ENCODE data around the gene SERPINE1.
"Not testable (repeated sequence)": the region's sequence is repeated elsewhere in the genome, so short reads cannot be mapped to it uniquely, and the experiment has no call there.

SERPINE1 gene

DNA sequence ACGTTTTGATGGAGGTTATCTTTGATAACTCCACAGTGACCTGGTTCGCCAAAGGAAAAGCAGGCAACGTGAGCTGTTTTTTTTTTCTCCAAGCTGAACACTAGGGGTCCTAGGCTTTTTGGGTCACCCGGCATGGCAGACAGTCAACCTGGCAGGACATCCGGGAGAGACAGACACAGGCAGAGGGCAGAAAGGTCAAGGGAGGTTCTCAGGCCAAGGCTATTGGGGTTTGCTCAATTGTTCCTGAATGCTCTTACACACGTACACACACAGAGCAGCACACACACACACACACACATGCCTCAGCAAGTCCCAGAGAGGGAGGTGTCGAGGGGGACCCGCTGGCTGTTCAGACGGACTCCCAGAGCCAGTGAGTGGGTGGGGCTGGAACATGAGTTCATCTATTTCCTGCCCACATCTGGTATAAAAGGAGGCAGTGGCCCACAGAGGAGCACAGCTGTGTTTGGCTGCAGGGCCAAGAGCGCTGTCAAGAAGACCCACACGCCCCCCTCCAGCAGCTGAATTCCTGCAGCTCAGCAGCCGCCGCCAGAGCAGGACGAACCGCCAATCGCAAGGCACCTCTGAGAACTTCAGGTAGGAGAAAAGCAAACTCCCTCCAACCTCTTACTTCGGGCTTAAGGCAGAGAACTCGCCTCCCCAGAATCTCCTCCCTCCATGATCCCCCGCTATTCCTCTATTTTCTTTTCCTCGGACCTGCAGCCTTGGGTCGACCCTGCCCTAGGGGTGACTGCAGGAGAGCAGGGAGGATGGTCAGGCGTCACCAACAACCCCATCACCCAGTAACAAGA is at the start of gene SERPINE1:
SERPINE1 (plus strand) TSS at position 454 of the 809 bp plus-strand sequence. CDS start 1,290 bp downstream, outside the sequence.
- peak; percentile 69 for DNase-seq

DNA sequence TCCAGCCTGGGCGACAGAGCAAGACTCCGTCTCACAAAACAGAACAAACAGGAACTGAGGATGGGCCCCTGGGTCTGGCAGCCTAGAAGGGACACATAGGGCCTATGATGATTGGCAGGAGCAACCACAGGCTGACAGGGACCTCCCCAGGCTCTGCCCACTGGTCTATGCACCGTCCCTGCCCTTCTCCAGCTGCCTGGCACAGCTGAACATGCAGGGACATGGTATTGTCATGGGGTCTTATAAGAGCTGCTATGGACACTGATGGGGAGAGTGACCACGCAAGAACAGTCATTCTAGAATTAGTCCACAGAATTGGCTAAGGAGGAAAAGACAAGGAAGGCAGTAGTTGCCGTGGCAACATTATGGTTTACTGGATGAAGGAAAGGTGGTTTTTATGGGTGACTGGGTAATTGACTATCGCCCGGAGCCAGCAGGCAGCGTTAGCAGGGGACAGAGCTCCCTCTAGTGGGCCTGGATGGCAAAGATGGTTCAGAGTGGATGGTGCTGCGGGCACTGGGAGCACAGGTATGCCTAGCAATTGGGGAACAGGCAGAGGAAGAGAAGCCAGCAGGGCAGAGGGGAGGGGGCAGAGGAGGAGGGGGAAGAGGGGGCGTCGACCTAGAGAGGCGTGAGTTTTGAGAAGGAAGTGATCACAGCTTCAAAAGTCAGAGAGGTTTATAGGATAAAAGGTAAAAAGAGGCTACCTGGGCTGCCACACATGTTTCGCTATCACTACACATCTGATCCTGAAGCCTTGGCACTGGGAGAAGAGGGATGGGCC is 49.4 kb upstream of the SERPINE1 start:
- DNase-seq = peak; percentile 80

DNA sequence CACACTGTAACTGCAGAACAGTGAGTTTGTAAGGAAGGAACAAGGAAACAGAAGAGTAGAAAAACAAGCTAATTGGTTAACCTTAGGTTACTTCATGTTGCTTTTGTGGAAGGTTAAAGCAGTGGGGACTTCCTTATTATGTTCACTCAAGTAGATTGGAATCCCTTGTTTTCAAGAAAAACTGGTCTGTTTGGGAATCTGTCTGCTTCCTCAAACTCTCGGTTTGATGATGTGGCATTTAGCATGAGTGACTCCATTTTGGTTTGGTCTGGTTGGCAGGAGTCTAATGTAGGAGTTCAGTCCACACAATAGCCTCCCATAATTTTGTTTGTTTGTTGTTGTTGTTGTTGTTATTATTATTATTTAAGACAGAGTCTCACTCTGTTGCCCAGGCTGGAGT is 45.5 kb upstream of the SERPINE1 start:
- DNase-seq = no peak

DNA sequence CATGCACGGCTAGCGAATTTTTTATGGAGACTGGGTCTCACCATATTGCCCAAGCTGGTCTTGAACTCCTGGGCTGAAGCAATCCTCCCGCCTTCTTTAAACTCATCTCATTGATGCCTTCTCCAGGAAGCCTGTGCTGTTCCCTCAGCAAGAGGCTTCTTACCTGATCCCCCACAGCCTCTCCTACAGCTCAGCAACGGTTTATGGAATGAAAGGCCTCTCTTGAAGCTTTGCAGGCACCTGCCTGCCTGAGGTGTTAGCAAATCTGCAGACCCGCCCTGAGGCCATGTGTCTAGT is 42.1 kb upstream of the SERPINE1 start:
- no peak for DNase-seq

DNA sequence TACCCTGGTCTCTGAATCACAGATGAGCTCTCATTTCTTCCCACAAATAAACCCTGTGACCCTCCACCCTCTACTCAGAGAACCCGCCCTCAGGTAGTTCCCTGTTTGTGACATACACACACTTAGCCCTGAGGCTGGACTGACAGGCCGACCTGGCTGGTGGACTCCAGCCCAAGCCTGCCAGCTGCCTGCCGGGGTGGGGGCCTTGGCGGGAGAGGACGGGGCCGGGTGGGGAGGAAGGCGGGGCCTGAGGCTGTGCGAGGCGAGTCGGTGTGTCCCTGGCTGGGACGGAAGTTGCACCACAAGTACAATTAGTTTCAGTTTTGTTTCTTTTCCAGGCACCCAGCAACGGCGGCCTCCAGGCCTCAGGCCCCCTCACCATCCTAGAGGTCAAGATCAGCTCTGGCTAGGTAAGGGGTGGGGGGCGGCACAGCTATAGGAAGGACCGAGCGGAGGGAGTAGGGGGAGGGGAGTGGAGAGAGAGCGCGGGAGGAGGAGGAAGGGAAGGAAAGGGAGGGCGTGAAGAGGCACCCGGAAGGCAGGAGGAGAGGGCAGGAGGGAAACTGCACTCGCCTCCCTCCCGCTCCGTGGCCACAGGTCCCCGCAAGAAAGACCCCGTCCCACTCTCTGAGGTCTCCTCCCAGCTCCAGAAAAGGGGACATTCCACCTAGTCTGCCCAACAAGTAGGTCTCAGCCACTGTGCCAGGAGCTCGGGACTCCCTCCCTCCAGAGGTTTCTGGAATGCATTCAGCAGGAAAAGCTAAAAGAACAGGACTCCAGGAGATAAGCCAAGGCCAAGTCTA is 41.5 kb upstream of the SERPINE1 start, which contains the start of gene TRIM56:
TRIM56 (plus strand) TSS at position 320 of the 803 bp plus-strand sequence. CDS start 1,832 bp downstream, outside the sequence.
- peak; percentile 90 for DNase-seq

DNA sequence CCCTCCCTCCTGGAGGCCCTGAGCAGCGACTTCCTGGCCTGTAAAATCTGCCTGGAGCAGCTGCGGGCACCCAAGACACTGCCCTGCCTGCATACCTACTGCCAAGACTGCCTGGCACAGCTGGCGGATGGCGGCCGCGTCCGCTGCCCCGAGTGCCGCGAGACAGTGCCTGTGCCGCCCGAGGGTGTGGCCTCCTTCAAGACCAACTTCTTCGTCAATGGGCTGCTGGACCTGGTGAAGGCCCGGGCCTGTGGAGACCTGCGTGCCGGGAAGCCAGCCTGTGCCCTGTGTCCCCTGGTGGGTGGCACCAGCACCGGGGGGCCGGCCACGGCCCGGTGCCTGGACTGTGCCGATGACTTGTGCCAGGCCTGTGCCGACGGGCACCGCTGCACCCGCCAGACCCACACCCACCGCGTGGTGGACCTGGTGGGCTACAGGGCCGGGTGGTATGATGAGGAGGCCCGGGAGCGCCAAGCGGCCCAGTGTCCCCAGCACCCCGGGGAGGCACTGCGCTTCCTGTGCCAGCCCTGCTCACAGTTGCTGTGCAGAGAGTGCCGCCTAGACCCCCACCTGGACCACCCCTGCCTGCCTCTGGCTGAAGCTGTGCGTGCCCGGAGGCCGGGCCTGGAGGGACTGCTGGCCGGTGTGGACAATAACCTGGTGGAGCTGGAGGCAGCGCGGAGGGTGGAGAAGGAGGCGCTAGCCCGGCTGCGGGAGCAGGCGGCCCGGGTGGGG is 39.4 kb upstream of the SERPINE1 start:
- DNase-seq = no peak

DNA sequence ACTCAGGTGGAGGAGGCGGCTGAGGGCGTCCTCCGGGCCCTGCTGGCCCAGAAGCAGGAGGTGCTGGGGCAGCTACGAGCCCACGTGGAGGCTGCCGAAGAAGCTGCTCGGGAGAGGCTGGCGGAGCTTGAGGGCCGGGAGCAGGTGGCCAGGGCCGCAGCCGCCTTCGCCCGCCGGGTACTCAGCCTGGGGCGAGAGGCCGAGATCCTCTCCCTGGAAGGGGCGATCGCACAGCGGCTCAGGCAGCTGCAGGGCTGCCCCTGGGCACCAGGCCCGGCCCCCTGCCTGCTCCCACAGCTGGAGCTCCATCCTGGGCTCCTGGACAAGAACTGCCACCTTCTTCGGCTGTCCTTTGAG is 38.9 kb upstream of the SERPINE1 start:
- DNase-seq = no peak

DNA sequence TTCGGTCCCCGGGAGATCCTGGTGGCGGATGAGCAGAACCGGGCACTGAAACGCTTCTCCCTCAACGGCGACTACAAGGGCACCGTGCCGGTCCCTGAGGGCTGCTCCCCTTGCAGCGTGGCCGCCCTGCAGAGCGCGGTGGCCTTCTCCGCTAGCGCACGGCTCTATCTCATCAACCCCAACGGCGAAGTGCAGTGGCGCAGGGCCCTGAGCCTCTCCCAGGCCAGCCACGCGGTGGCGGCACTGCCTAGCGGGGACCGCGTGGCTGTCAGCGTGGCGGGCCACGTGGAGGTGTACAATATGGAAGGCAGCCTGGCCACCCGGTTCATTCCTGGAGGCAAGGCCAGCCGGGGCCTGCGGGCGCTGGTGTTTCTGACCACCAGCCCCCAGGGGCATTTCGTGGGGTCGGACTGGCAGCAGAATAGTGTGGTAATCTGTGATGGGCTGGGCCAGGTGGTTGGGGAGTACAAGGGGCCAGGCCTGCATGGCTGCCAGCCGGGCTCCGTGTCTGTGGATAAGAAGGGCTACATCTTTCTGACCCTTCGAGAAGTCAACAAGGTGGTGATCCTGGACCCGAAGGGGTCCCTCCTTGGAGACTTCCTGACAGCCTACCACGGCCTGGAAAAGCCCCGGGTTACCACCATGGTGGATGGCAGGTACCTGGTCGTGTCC is 37.9 kb upstream of the SERPINE1 start:
- no peak for DNase-seq

DNA sequence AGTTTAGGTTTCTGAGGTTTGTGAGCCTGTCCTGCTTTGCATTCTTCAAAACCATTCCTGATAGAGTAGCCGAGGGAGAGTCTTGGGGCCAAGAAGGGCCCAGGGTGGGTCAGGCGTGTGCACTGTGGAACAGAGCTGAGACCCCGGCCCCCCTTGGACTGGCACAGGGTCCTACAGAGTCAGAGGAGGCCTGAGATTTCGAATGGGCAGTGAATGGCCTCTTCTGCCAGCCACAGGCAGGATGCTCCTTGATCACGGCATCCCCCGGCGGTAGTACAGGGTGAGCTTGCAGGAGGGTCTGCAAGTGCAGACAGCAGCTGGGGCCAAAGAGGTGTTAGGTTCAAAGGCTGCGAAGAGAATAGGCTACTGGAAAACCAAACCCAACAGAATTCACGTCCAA is 37.0 kb upstream of the SERPINE1 start:
- DNase-seq = no peak

DNA sequence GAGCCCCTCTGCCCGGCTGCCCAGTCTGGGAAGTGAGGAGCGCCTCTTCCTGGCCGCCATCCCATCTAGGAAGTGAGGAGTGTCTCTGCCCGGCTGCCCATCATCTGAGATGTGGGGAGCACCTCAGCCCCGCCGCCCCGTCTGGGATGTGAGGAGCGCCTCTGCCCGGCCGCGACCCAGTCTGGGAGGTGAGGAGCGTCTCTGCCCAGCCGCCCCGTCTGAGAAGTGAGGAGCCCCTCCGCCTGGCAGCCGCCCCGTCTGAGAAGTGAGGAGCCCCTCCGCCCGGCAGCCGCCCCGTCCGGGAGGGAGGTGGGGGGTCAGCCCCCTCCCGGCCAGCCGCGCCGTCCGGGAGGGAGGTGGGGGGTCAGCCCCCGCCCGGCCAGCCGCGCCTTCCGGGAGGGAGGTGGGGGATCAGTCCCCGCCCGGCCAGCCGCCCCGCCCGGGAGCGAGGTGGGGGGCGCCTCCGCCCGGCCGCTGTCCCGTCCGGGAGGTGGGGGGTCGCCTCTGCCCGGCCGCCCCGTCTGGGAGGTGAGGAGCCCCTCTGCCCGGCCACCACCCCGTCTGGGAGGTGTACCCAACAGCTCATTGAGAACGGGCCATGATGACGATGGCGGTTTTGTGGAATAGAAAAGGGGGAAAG is 34.5 kb upstream of the SERPINE1 start:
- DNase-seq = not testable (repeated sequence)

DNA sequence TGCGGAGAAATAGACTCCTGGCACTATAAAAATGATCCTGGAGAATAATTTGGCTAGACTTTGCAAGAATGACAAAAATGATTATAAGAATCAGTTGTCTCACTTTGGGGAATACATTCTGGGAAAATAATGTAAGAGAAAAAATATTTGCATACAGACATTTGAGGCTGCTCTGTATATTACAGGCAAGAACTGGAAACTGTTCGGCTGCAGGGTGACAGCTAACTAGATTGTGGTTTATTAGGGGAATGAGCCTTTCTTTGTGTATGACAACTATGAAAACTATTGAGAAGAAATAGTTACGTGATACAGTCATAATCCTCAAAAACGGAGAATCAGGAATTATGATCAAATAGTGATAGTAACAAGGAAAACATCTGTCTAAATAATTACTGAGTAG is 33.0 kb upstream of the SERPINE1 start:
- no peak for DNase-seq

DNA sequence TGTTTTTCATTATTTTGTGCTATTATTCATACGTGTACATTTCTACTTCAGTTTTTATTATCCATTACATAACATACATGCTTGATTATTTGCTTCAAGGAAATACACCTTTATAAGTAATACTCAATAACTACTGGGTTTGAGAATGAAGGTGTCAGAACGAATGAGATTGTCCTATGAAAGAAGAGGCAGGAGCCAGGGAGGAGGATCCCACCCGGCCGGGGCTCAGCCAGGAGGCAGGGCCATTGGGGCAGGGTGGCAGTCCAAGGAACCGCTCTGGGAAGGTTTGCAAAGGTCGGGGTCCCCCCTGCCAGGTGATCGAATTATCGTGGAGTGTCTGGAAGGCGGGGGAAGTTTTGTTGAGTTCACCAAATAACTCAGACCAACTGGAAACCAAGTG is 32.5 kb upstream of the SERPINE1 start:
- DNase-seq = no peak

DNA sequence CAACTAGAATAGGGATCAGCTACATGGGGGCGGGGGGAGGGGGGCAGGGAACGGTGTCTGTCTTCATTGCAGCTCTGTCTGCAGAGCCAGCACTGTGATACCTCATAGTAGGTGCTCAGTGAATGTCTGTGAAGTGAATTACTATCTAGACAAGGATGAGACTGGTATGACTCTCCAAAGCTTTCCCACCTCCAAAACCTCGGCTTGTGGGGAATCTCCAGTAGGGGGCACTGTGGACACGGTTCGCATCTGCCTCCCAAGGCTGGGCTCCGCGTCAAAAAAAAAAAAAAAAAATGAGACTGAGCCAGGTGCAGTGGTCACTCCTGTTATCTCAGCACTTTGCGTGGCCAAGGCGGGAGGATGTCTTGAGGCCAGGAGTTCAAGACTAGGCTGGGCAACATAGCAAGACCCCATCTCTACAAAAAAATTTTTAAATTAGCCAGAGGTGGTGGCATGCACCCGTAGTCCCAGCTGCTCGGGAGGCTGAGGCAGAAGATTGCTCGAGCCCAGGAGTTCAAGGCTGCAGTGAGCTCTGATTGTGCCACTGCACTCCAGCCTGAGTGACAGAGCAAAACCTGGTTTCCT is 32.0 kb upstream of the SERPINE1 start:
- DNase-seq = peak; percentile 59

DNA sequence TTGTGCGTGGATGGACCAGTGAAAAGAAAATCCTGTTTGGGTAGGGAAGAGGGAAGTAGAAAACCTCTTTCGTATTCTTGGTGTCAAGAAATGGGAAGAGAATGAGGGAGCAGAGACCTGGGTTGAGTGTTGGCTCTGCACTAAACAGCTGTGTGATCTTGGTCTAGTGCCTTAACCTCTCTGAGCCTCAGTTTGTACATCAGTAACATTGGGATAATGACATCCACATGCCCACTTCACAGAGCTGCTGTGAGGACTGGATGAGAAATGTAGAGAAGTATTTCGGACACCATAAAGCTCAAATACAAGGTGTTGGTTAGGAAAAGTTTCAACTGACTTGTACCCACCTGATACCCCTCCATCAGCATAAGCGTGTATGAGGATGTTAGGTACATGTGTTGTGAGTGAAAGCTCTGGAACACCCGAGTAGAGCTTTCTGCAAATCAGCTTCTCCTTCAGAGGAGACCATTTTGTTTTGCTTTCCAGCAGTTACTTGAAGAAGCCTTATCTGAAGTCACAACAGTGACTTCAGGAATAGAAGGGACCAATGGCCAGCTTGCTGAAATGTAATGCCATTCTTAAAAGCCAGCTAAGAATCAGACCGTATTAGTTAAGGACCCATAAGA is 30.5 kb upstream of the SERPINE1 start:
- no peak for DNase-seq

DNA sequence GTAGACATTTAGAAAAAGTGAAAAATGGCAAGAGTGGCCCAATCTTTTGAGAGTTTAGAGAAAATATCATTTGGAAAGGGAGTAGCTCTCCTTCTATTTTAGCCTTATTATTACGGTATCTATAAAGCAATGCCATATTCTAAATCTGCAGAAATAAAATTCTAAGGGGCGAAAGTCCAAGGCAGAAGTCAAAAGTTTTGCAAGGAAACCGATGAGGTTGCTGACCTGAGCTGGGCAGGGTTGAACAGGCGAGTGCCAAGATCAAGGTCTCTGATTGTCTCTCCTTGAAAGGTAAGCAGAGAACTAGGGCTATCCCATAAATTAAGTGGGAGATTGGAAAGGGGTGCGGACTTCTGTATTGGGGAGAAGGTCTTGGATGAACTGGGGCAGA is 30.0 kb upstream of the SERPINE1 start:
- DNase-seq = no peak

DNA sequence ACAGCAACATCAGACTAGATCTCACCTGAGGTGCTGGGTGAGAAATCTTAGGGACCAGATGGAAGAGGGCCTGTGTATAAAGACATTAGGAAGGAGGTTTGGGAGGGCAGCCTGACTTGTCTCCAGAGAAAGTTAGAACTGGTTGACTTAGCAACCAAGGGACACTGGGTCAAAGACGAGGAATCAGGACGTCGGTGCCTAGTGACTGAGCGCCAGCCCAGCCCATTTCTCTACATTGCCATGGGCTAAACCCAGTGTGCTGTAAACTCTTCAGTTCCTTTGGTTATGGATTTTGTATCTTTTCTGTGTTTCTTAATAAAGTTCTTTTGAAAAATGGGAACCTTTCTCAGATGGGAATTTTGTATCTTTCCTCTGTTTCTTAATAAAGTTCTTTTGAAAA is 29.3 kb upstream of the SERPINE1 start:
- DNase-seq = no peak

DNA sequence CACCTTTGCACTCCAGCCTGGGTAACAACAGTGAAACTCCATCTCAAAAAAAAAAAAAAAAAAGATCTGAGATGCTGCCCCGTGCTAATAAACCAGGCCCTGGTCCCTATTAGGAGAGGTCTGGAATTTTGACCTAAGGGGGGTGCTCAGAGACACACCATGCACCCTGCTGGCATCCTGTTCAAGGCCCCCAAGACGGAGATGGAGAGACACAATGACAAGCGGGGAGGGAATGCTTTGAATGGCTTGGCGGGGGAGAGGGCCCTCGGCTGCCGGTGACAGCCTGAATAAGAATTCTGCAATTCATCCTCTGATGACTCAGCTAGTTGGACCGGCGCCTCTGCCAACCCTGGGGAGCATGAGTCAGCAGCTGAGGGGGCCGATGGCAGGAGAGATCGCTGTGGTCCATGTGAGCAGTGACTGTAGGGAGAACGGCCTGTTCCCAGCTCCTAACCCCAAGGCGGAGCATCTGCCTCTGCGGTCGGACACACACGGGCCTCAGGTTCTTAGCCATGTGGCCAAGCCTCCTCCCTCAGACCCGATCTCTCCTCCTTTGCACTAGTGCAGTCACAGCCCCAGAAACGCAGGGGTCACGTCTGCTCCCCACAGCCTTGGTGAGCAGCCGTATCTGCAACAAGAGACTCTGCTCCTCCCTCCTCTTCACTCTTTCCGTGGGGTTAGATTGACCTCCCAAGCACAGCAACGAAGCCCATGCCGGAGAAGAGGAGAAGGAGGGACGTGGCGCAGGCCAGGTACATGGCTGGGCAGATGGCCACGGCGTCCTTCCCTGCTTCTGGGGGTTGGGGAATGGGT is 26.7 kb upstream of the SERPINE1 start:
- peak; percentile 73 for DNase-seq

DNA sequence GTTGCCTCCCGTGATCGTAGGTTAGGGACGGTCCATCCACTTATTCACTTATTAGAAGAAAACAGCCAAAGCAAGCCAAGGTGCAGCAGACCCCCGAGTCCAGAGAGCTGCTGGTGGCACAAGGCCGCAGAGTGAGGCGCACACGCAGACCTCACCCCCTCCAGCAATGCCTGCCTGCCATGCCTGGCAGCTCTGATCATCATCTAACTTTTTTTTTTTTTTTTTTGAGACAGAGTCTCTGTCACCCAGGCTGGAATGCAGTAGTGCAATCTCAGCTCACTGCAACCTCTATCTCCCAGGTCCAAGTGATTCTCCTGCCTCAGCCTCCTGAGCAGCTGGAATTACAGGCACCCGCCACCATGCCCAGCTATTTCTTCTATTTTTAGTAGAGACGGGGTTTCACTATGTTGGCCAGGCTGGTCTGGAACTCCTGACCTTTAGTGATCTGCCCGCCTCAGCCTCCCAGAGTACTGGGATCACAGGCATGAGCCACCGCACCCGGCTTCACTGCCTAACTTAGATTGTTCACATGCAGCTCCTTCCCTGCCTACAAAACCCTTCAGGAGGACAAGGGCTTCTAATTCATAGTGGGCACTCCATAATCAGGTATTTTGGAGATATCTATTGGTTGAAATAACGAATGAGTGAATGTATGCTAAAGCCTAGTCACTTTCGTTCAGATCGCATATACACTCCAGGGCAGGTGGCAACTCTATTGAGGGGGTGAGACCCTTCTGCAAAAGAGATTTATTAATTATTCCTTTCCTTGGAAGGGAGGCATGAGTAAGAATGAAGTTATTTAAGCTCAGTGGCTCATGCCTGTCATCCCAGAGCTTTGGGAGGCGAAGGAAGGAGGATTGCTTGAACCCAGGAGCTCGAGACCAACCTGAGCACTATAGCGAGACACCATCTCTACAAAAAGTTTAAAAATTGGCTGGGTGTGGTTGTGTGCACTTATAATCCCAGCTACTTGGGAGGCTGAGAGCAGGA is 25.8 kb upstream of the SERPINE1 start:
- DNase-seq = no peak

DNA sequence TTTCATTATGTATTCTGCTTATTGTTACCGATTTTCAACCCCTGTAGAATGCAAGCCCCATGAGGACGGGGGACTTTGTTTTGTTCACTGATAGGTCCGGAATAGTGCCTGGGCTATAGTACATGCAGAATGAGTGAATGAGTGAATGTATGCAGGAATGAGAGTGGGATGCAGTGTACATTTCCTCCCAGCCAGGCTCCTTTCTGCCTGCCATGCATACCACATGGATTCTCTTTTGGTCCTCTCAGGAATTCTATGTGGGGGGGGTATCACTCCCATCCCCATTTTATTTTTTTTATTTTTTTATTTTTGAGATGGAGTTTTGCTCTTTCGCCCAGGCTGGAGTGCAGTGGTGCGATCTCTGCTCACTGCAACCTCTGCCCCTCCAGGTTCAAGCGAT is 24.9 kb upstream of the SERPINE1 start:
- no peak for DNase-seq
